H9 (cell line): ENCODE measurements around the gene VTCN1. TPM values are rescaled to one million over a fixed set of nuclear protein-coding genes. Genes with fewer than 3 reads are reported as not detected.
"Not testable (repeated sequence)": the region's sequence is repeated elsewhere in the genome, so short reads cannot be mapped to it uniquely, and the experiment has no call there.

Experiments
- DNase-seq: peaks from one replicate; pipeline ENCODE4 v3.0.0-alpha.2; 2017
- H2AFZ ChIP-seq: one replicate; pipeline ENCODE4 v1.6.1; 2013; ENCODE audit warnings: mild to moderate bottlenecking, low read length, control low read depth, moderate library complexity
- H2AK5ac ChIP-seq: 2 replicates; pipeline ENCODE4 v1.6.1; 2013; ENCODE audit warnings: low read length, control low read depth, mixed read lengths; ENCODE audit not compliant: insufficient read length
- H2BK120ac ChIP-seq: one replicate; pipeline ENCODE4 v1.6.1; 2013; ENCODE audit warnings: low read depth, mild to moderate bottlenecking, low read length, control low read depth, inconsistent platforms; ENCODE audit not compliant: poor library complexity, severe bottlenecking
- H2BK12ac ChIP-seq: 2 replicates; pipeline ENCODE4 v1.6.1; 2013; ENCODE audit warnings: low read length, control low read depth, mixed read lengths, low read depth; ENCODE audit not compliant: insufficient read length
- H2BK15ac ChIP-seq: 2 replicates; pipeline ENCODE4 v1.6.1; 2013; ENCODE audit warnings: low read depth, low read length, control low read depth
- H2BK20ac ChIP-seq: one replicate; pipeline ENCODE4 v1.6.1; 2013; ENCODE audit warnings: low read depth, mild to moderate bottlenecking, low read length, control low read depth, inconsistent platforms; ENCODE audit not compliant: poor library complexity, severe bottlenecking
- H2BK5ac ChIP-seq: 2 replicates; pipeline ENCODE4 v1.6.1; 2013; ENCODE audit warnings: low read length, control low read depth, mixed read lengths; ENCODE audit not compliant: insufficient read length
- H3K14ac ChIP-seq: 2 replicates; pipeline ENCODE4 v1.6.1; 2013; ENCODE audit warnings: low read length, control low read depth; ENCODE audit not compliant: insufficient read depth
- H3K18ac ChIP-seq: 2 replicates; pipeline ENCODE4 v1.6.1; 2013; ENCODE audit warnings: low read depth, mild to moderate bottlenecking, mixed read lengths, low read length, control low read depth; ENCODE audit not compliant: insufficient read length
- H3K23ac ChIP-seq: 2 replicates; pipeline ENCODE4 v1.6.1; 2013; ENCODE audit warnings: low read length, control low read depth, mixed read lengths, low read depth; ENCODE audit not compliant: insufficient read length
- H3K23me2 ChIP-seq: 2 replicates; pipeline ENCODE4 v1.6.1; 2013; ENCODE audit warnings: low read depth, mild to moderate bottlenecking, mixed read lengths, low read length, control low read depth; ENCODE audit not compliant: insufficient read length, poor library complexity, severe bottlenecking
- H3K27ac ChIP-seq: 2 replicates; pipeline ENCODE4 v1.5.1; 2013; ENCODE audit warnings: low read length, control low read depth, mixed read lengths, low read depth; ENCODE audit not compliant: insufficient read length
- H3K27me3 ChIP-seq: 2 replicates; pipeline ENCODE4 v1.6.1; 2013; ENCODE audit warnings: low read length, control low read depth, inconsistent platforms; ENCODE audit not compliant: insufficient read depth
- H3K4ac ChIP-seq: 2 replicates; pipeline ENCODE4 v1.6.1; 2013; ENCODE audit warnings: low read depth, mild to moderate bottlenecking, control low read depth, inconsistent platforms, low read length, moderate library complexity
- H3K4me1 ChIP-seq: 2 replicates; pipeline ENCODE4 v1.6.1; 2013; ENCODE audit warnings: low read length, control low read depth, inconsistent platforms; ENCODE audit not compliant: insufficient read depth
- H3K4me2 ChIP-seq: 2 replicates; pipeline ENCODE4 v1.6.1; 2013; ENCODE audit warnings: low read length, control low read depth, mixed read lengths; ENCODE audit not compliant: insufficient read length, insufficient read depth
- H3K56ac ChIP-seq: 2 replicates; pipeline ENCODE4 v1.6.1; 2013; ENCODE audit warnings: low read depth, mild to moderate bottlenecking, mixed read lengths, low read length, control low read depth; ENCODE audit not compliant: insufficient read length
- H3K79me1 ChIP-seq: 2 replicates; pipeline ENCODE4 v1.6.1; 2013; ENCODE audit warnings: low read depth, mild to moderate bottlenecking, moderate library complexity, low read length, control low read depth, inconsistent platforms; ENCODE audit not compliant: insufficient read depth, poor library complexity, severe bottlenecking
- H3K79me2 ChIP-seq: 2 replicates; pipeline ENCODE4 v1.6.1; 2013; ENCODE audit warnings: low read length, control low read depth, inconsistent platforms; ENCODE audit not compliant: insufficient read depth
- H3K9ac ChIP-seq: 2 replicates; pipeline ENCODE4 v1.6.1; 2013; ENCODE audit warnings: low read length, control low read depth, mixed read lengths; ENCODE audit not compliant: insufficient read length; ENCODE audit errors: extremely low read depth
- H3K9me3 ChIP-seq: one replicate; pipeline ENCODE4 v1.6.1; 2013; ENCODE audit warnings: low read depth, low read length, inconsistent platforms; ENCODE audit not compliant: control insufficient read depth
- H3T11ph ChIP-seq: one replicate; pipeline ENCODE4 v1.6.1; 2013; ENCODE audit warnings: mild to moderate bottlenecking, low read length, control low read depth, inconsistent platforms
- H4K20me1 ChIP-seq: one replicate; pipeline ENCODE4 v1.6.1; 2013; ENCODE audit not compliant: control insufficient read depth, insufficient read length, insufficient read depth
- H4K5ac ChIP-seq: 2 replicates; pipeline ENCODE4 v1.6.1; 2013; ENCODE audit warnings: low read depth, mild to moderate bottlenecking, mixed read lengths, low read length, control low read depth; ENCODE audit not compliant: insufficient read length
- H4K8ac ChIP-seq: replicated peaks from 2 replicates; pipeline ENCODE4 v1.6.1; 2013; ENCODE audit warnings: low read length, control low read depth, mixed read lengths, low read depth; ENCODE audit not compliant: insufficient read length
- H4K91ac ChIP-seq: 2 replicates; pipeline ENCODE4 v1.6.1; 2013; ENCODE audit warnings: low read depth, mild to moderate bottlenecking, moderate library complexity, mixed read lengths, low read length, control low read depth; ENCODE audit not compliant: insufficient read length
- H3K27ac Mint-ChIP-seq, 3 experiments: 2 replicates in 2 of 3; 3 replicates in 1 of 3; pipeline ENCODE4 v1.8.0; 2020 to 2021; ENCODE audit warnings: mixed read lengths in 3 of 3, mild to moderate bottlenecking in 1 of 3, moderate library complexity in 1 of 3
- H3K27me3 Mint-ChIP-seq: 2 replicates; pipeline ENCODE4 v1.8.0; 2021; ENCODE audit warnings: low read depth, mild to moderate bottlenecking, moderate library complexity, mixed read lengths
- H3K36me3 Mint-ChIP-seq, 3 experiments: 2 replicates in 2 of 3; 3 replicates in 1 of 3; pipeline ENCODE4 v1.8.0; 2020 to 2021; ENCODE audit warnings: low read depth in 3 of 3, mixed read lengths in 3 of 3; ENCODE audit not compliant: insufficient read depth in 1 of 3
- H3K4me1 Mint-ChIP-seq, 2 experiments: 2 replicates each; pipeline ENCODE4 v1.8.0; 2020; ENCODE audit warnings: mixed read lengths in 2 of 2
- H3K4me3 Mint-ChIP-seq, 2 experiments: 2 replicates in 1 of 2; 3 replicates in 1 of 2; pipeline ENCODE4 v1.8.0; 2020 to 2021; ENCODE audit warnings: mild to moderate bottlenecking in 2 of 2, mixed read lengths in 2 of 2, moderate library complexity in 1 of 2
- H3K9me3 Mint-ChIP-seq, 2 experiments: 2 replicates in 1 of 2; 3 replicates in 1 of 2; pipeline ENCODE4 v1.8.0; 2020; ENCODE audit warnings: mild to moderate bottlenecking in 2 of 2, mixed read lengths in 2 of 2, moderate library complexity in 1 of 2
- WGBS: extraction: QIAGEN DNeasy Blood & Tissue Kit; methylation state at CpG from one replicate; pipeline ENCODE4 v1.1.7; 2013; ENCODE audit warnings: missing lambda C conversion rate, low lambda C conversion rate, mixed read lengths; ENCODE audit not compliant: insufficient read length; ENCODE audit errors: extremely low coverage; 5-methylcytosine and 5-hydroxymethylcytosine counted together
- total RNA-seq: library from RNA; stranded (reverse); gene quantifications from 2 replicates; pipeline ENCODE4 v1.2.1, GENCODE V29; 2021
- TF ChIP-seq, protein P1 (sequence below): fragments of 200-600 bp; sonication (generic); conservative IDR thresholded peaks from 3 replicates; pipeline ENCODE4 v1.8.0; 2021; ENCODE audit warnings: antibody characterized with exemption, mild to moderate bottlenecking

VTCN1 gene
- total RNA-seq, 1 experiment from 2014 or later, result 0.33 TPM

DNA sequence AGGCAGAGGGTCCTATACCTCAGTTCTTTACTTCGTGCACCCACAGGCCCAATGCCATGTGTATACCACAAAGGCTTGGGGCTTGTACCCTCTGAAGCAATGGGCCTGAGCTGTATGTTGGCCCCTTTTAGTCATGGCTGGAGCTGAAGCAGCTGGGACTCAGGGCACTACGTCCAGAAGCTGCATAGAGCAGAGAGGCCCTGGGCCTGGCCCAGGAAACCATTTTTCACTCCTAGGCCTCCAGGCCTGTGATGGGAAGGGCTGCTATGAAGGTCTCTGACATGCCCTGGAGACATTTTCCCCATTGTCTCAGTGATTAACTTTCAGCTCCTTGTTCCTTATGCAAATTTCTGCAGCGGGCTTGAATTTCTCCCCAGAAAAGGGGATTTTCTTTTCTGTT lies 48.1 kb upstream of the VTCN1 start:
- H3K27ac Mint-ChIP-seq, result no peak overlapping the region

DNA sequence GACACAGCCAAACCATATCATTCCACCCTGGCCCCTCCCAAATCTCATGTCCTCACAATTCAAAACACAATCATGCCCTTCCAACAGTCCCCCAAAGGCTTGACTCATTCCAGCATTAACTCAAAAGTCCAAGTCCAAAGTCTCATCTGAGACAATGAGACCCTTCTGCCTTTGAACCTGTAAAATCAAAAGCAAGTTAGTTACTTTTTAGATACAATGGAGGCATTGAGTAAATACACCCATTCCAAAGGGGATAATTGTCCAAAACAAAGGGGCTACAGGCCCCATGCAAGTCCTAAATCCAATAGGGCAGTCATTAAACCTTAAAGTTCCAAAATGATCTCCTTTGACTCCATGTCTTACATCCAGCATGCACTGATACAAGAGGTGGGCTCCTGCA lies 47.3 kb upstream of the VTCN1 start:
- H3K4me1 Mint-ChIP-seq, result peaks cover 16 to 18% of the 10 kb centered on the region in 2 experiments
- not testable (repeated sequence) for H3K27ac Mint-ChIP-seq, H3K9me3 ChIP-seq, H3K79me1 ChIP-seq, H2BK15ac ChIP-seq, H3K4ac ChIP-seq, H2AK5ac ChIP-seq, H3T11ph ChIP-seq, H3K56ac ChIP-seq, H2BK5ac ChIP-seq, H3K14ac ChIP-seq, DNase-seq, H3K4me1 ChIP-seq, H3K27me3 ChIP-seq, H3K4me3 Mint-ChIP-seq, H4K5ac ChIP-seq, H3K27me3 Mint-ChIP-seq, H4K20me1 ChIP-seq, H2BK20ac ChIP-seq, H2BK12ac ChIP-seq, H4K91ac ChIP-seq, H3K79me2 ChIP-seq, H3K23me2 ChIP-seq, H3K9ac ChIP-seq, H3K4me2 ChIP-seq, H2AFZ ChIP-seq, H3K23ac ChIP-seq, H4K8ac ChIP-seq, H3K27ac ChIP-seq, H2BK120ac ChIP-seq, H3K18ac ChIP-seq
- peaks cover 9 to 41% (median 23%) of the 10 kb centered on the region in 3 experiments for H3K36me3 Mint-ChIP-seq
- H3K9me3 Mint-ChIP-seq, result peaks cover 33 to 34% of the 10 kb centered on the region in 2 experiments

More for the DNA sequence above, 48.1 kb upstream of the VTCN1 start:
- peaks cover 16 to 19% of the 10 kb centered on the region in 2 experiments for H3K4me1 Mint-ChIP-seq
- H2AFZ ChIP-seq, result no peak overlapping the region
- no peak overlapping the region for H2BK120ac ChIP-seq
- no peak overlapping the region for H3T11ph ChIP-seq
- H3K4me2 ChIP-seq, result no peak overlapping the region
- H3K4ac ChIP-seq, result no peak overlapping the region
- no peaks in the 10 kb centered on the region for H3K79me2 ChIP-seq
- peaks cover 9 to 41% (median 23%) of the 10 kb centered on the region in 3 experiments for H3K36me3 Mint-ChIP-seq
- no peaks in the 10 kb centered on the region for H3K4me1 ChIP-seq
- no peak overlapping the region for H4K5ac ChIP-seq
- H3K27me3 Mint-ChIP-seq, result no peaks in the 10 kb centered on the region
- no peak overlapping the region for H3K27ac ChIP-seq
- H3K9me3 ChIP-seq, result peaks cover 6% of the 10 kb centered on the region
- H3K9me3 Mint-ChIP-seq, result peaks cover 33 to 36% of the 10 kb centered on the region in 2 experiments
- H3K23me2 ChIP-seq, result no peaks in the 10 kb centered on the region
- no peak overlapping the region for H2BK5ac ChIP-seq
- no peak for DNase-seq
- no peak overlapping the region for H3K9ac ChIP-seq
- no peak overlapping the region for H2AK5ac ChIP-seq
- H3K23ac ChIP-seq, result no peak overlapping the region
- H4K8ac ChIP-seq, result no peak overlapping the region
- H3K79me1 ChIP-seq, result no peaks in the 10 kb centered on the region
- no peak overlapping the region for H4K91ac ChIP-seq
- H2BK20ac ChIP-seq, result no peak overlapping the region
- no peak overlapping the region for H3K4me3 Mint-ChIP-seq
- H2BK12ac ChIP-seq, result no peak overlapping the region
- H3K18ac ChIP-seq, result no peak overlapping the region
- no peak overlapping the region for H3K14ac ChIP-seq
- no CpG with 5 or more reads among the region's 3 CpGs for WGBS
- H3K27me3 ChIP-seq, result no peaks in the 10 kb centered on the region
- H2BK15ac ChIP-seq, result no peak overlapping the region
- TF ChIP-seq, protein P1, sequence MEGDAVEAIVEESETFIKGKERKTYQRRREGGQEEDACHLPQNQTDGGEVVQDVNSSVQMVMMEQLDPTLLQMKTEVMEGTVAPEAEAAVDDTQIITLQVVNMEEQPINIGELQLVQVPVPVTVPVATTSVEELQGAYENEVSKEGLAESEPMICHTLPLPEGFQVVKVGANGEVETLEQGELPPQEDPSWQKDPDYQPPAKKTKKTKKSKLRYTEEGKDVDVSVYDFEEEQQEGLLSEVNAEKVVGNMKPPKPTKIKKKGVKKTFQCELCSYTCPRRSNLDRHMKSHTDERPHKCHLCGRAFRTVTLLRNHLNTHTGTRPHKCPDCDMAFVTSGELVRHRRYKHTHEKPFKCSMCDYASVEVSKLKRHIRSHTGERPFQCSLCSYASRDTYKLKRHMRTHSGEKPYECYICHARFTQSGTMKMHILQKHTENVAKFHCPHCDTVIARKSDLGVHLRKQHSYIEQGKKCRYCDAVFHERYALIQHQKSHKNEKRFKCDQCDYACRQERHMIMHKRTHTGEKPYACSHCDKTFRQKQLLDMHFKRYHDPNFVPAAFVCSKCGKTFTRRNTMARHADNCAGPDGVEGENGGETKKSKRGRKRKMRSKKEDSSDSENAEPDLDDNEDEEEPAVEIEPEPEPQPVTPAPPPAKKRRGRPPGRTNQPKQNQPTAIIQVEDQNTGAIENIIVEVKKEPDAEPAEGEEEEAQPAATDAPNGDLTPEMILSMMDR, result no peak
- no peaks in the 10 kb centered on the region for H4K20me1 ChIP-seq
- no peak overlapping the region for H3K56ac ChIP-seq
